ENCODE data around the gene TMEM79.
A peak's percentile ranks its signal among the peaks of the same experiment; 100 is the strongest.

TMEM79 gene

DNA sequence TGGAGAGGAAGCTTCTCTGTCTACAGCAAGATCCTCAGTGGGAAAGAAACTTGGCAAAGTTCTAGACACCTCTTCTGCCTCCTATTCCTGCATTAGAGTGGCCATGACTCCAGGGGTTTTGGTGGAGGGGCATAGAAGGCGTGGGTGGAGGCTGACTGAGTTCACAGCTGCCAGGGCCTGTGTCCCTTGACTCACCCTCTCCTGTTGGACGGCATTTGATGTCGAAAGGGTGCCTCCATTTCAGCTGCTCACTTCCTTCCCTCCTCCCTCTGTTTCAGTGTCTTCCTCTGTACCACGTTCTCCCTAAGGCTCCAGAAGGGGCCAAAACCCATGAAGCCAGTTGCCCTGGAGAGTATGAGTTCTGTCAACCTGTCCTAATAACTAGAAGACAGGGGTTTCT lies 632 bp downstream of the TMEM79 start:
- H2BK12ac ChIP-seq (ENCODE audit: low read length): peak overlapping the region; percentile 30
- H3K4me2 ChIP-seq (ENCODE audit: low read length): no peak overlapping the region
- H3K4me1 ChIP-seq (ENCODE audit: control insufficient read depth in 1 of 2, insufficient read depth in 2 of 2, low read length in 2 of 2): peaks cover 20 to 21% of the 10 kb centered on the region in 2 experiments
- H2BK5ac ChIP-seq (ENCODE audit: low read depth, low read length, poor library complexity): no peak overlapping the region
- H4K91ac ChIP-seq (ENCODE audit: low read depth, low read length): no peak overlapping the region
- no peak overlapping the region for H3K14ac ChIP-seq (ENCODE audit: low read length)
- no CpG with 5 or more reads among the region's 4 CpGs for WGBS (ENCODE audit: extremely low coverage, insufficient coverage, insufficient read length)
- peaks cover 7 to 10% of the 10 kb centered on the region in 2 experiments for H3K36me3 ChIP-seq (ENCODE audit: control insufficient read depth in 1 of 2, insufficient read depth in 2 of 2, low read length in 2 of 2)
- H3K27me3 ChIP-seq (ENCODE audit: insufficient read depth, low read length): no peaks in the 10 kb centered on the region
- H3K27ac ChIP-seq (ENCODE audit: low read depth, low read length): no peak overlapping the region
- H3K9ac ChIP-seq (ENCODE audit: low read length): no peak overlapping the region
- H3K9me3 ChIP-seq (ENCODE audit: insufficient read depth, low read depth, low read length): no peaks in the 10 kb centered on the region
- H3K4me3 ChIP-seq (ENCODE audit: low read depth, low read length): no peak overlapping the region
- peaks cover 20% of the 10 kb centered on the region for H3K79me2 ChIP-seq (ENCODE audit: control insufficient read depth, insufficient read depth, low read length, poor library complexity)
- peaks cover 5% of the 10 kb centered on the region for H3K79me1 ChIP-seq (ENCODE audit: low read length)
- no peak overlapping the region for H2AK5ac ChIP-seq (ENCODE audit: low read length)
- H2BK120ac ChIP-seq (ENCODE audit: insufficient read depth, low read length, poor library complexity): no peak overlapping the region
- no peak overlapping the region for H2AFZ ChIP-seq (ENCODE audit: insufficient read depth, low read length, poor library complexity)
- H4K12ac ChIP-seq (ENCODE audit: low read depth, low read length): no peak overlapping the region
- H3K23ac ChIP-seq (ENCODE audit: low read length): no peak overlapping the region
- H3K18ac ChIP-seq (ENCODE audit: low read length): no peak overlapping the region
- no peak overlapping the region for H4K8ac ChIP-seq (ENCODE audit: low read depth, low read length)
- H3K4ac ChIP-seq (ENCODE audit: low read depth, low read length): no peak overlapping the region
- DNase-seq: no peak

DNA sequence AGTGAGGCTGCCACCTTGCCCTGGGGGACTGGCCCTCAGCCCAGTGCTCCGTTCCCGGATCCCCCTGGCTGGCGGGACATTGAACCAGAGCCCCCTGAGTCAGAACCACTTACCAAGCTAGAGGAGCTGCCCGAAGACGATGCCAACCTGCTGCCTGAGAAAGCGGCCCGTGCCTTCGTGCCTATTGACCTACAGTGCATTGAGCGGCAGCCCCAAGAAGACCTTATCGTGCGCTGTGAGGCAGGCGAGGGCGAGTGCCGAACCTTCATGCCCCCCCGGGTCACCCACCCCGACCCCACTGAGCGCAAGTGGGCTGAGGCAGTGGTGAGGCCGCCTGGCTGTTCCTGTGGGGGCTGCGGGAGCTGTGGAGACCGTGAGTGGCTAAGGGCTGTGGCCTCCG lies 1.3 kb downstream of the TMEM79 start:
- Histone ChIP-seq H4K12ac (ENCODE audit: low read depth, low read length) (no peak overlapping the region), H3K79me1 (ENCODE audit: low read length) (peaks cover 5% of the 10 kb centered on the region), H2BK120ac (ENCODE audit: insufficient read depth, low read length, poor library complexity) (no peak overlapping the region), H2BK12ac (ENCODE audit: low read length) (no peak overlapping the region), H3K23ac (ENCODE audit: low read length) (no peak overlapping the region), H3K4ac (ENCODE audit: low read depth, low read length) (no peak overlapping the region), H3K14ac (ENCODE audit: low read length) (no peak overlapping the region), H3K27ac (ENCODE audit: low read depth, low read length) (no peak overlapping the region), H3K36me3 (ENCODE audit: control insufficient read depth in 1 of 2, insufficient read depth in 2 of 2, low read length in 2 of 2) (peaks cover 2 to 7% of the 10 kb centered on the region in 2 experiments), H3K79me2 (ENCODE audit: control insufficient read depth, insufficient read depth, low read length, poor library complexity) (peaks cover 16% of the 10 kb centered on the region), H3K27me3 (ENCODE audit: insufficient read depth, low read length) (no peaks in the 10 kb centered on the region), H2BK5ac (ENCODE audit: low read depth, low read length, poor library complexity) (no peak overlapping the region), H3K9ac (ENCODE audit: low read length) (no peak overlapping the region), H4K91ac (ENCODE audit: low read depth, low read length) (no peak overlapping the region), H3K4me3 (ENCODE audit: low read depth, low read length) (no peak overlapping the region), H3K4me1 (ENCODE audit: control insufficient read depth in 1 of 2, insufficient read depth in 2 of 2, low read length in 2 of 2) (peaks cover 20 to 21% of the 10 kb centered on the region in 2 experiments), H4K8ac (ENCODE audit: low read depth, low read length) (no peak overlapping the region), H3K18ac (ENCODE audit: low read length) (no peak overlapping the region), H2AK5ac (ENCODE audit: low read length) (no peak overlapping the region), H3K4me2 (ENCODE audit: low read length) (no peak overlapping the region), H3K9me3 (ENCODE audit: insufficient read depth, low read depth, low read length) (no peaks in the 10 kb centered on the region), H2AFZ (ENCODE audit: insufficient read depth, low read length, poor library complexity) (no peak overlapping the region)
- no peak for DNase-seq
- no CpG with 5 or more reads among the region's 21 CpGs for WGBS (ENCODE audit: extremely low coverage, insufficient coverage, insufficient read length)

GRCh38 chr1:156286061-156286460 lies 1.9 kb downstream of the TMEM79 start:
- H3K4me2 ChIP-seq (ENCODE audit: low read length): no peak overlapping the region
- no peak overlapping the region for H3K4ac ChIP-seq (ENCODE audit: low read depth, low read length)
- H3K27me3 ChIP-seq (ENCODE audit: insufficient read depth, low read length): no peaks in the 10 kb centered on the region
- WGBS (ENCODE audit: extremely low coverage, insufficient coverage, insufficient read length): no CpG with 5 or more reads among the region's 8 CpGs
- peaks cover 2 to 7% of the 10 kb centered on the region in 2 experiments for H3K36me3 ChIP-seq (ENCODE audit: control insufficient read depth in 1 of 2, insufficient read depth in 2 of 2, low read length in 2 of 2)
- no peak for DNase-seq
- no peak overlapping the region for H3K23ac ChIP-seq (ENCODE audit: low read length)
- peaks cover 15% of the 10 kb centered on the region for H3K79me2 ChIP-seq (ENCODE audit: control insufficient read depth, insufficient read depth, low read length, poor library complexity)
- H3K4me1 ChIP-seq (ENCODE audit: control insufficient read depth in 1 of 2, insufficient read depth in 2 of 2, low read length in 2 of 2): peaks cover 20 to 21% of the 10 kb centered on the region in 2 experiments
- H3K79me1 ChIP-seq (ENCODE audit: low read length): peaks cover 5% of the 10 kb centered on the region
- no peak overlapping the region for H4K91ac ChIP-seq (ENCODE audit: low read depth, low read length)
- H4K12ac ChIP-seq (ENCODE audit: low read depth, low read length): no peak overlapping the region
- no peak overlapping the region for H2AFZ ChIP-seq (ENCODE audit: insufficient read depth, low read length, poor library complexity)
- no peak overlapping the region for H2BK12ac ChIP-seq (ENCODE audit: low read length)
- H3K18ac ChIP-seq (ENCODE audit: low read length): no peak overlapping the region
- H2BK5ac ChIP-seq (ENCODE audit: low read depth, low read length, poor library complexity): no peak overlapping the region
- no peak overlapping the region for H2AK5ac ChIP-seq (ENCODE audit: low read length)
- H3K14ac ChIP-seq (ENCODE audit: low read length): no peak overlapping the region
- no peaks in the 10 kb centered on the region for H3K9me3 ChIP-seq (ENCODE audit: insufficient read depth, low read depth, low read length)
- no peak overlapping the region for H4K8ac ChIP-seq (ENCODE audit: low read depth, low read length)
- H3K4me3 ChIP-seq (ENCODE audit: low read depth, low read length): no peak overlapping the region
- H3K9ac ChIP-seq (ENCODE audit: low read length): no peak overlapping the region
- H3K27ac ChIP-seq (ENCODE audit: low read depth, low read length): no peak overlapping the region
- H2BK120ac ChIP-seq (ENCODE audit: insufficient read depth, low read length, poor library complexity): no peak overlapping the region

GRCh38 chr1:156289857-156290256 lies 5.7 kb downstream of the TMEM79 start:
- Histone ChIP-seq H3K79me1 (ENCODE audit: low read length) (peaks cover 4% of the 10 kb centered on the region), H3K36me3 (ENCODE audit: control insufficient read depth in 1 of 2, insufficient read depth in 2 of 2, low read length in 2 of 2) (peaks cover 13 to 18% of the 10 kb centered on the region in 2 experiments), H3K4ac (ENCODE audit: low read depth, low read length) (no peak overlapping the region), H3K18ac (ENCODE audit: low read length) (no peak overlapping the region), H3K4me2 (ENCODE audit: low read length) (no peak overlapping the region), H3K9me3 (ENCODE audit: insufficient read depth, low read depth, low read length) (no peaks in the 10 kb centered on the region), H3K79me2 (ENCODE audit: control insufficient read depth, insufficient read depth, low read length, poor library complexity) (peaks cover 2% of the 10 kb centered on the region), H3K27ac (ENCODE audit: low read depth, low read length) (no peak overlapping the region), H3K4me3 (ENCODE audit: low read depth, low read length) (no peak overlapping the region), H4K91ac (ENCODE audit: low read depth, low read length) (no peak overlapping the region), H3K9ac (ENCODE audit: low read length) (no peak overlapping the region), H2AFZ (ENCODE audit: insufficient read depth, low read length, poor library complexity) (no peak overlapping the region), H2AK5ac (ENCODE audit: low read length) (no peak overlapping the region), H3K23ac (ENCODE audit: low read length) (no peak overlapping the region), H3K14ac (ENCODE audit: low read length) (no peak overlapping the region), H2BK12ac (ENCODE audit: low read length) (no peak overlapping the region), H4K12ac (ENCODE audit: low read depth, low read length) (no peak overlapping the region), H3K4me1 (ENCODE audit: control insufficient read depth in 1 of 2, insufficient read depth in 2 of 2, low read length in 2 of 2) (peaks cover 3 to 5% of the 10 kb centered on the region in 2 experiments), H2BK5ac (ENCODE audit: low read depth, low read length, poor library complexity) (no peak overlapping the region), H4K8ac (ENCODE audit: low read depth, low read length) (no peak overlapping the region), H3K27me3 (ENCODE audit: insufficient read depth, low read length) (no peaks in the 10 kb centered on the region), H2BK120ac (ENCODE audit: insufficient read depth, low read length, poor library complexity) (no peak overlapping the region)
- no peak for DNase-seq
